HepG2 (cell line): ENCODE data around the gene IRS4. TPM values are rescaled to one million over a fixed set of nuclear protein-coding genes. Genes with fewer than 3 reads are reported as not detected.

Source experiments
- ATAC-seq: fragments of 200-7000 bp; cut with Tn5 transposase; 3 replicates; pipeline ENCODE4 v1.9.1; 2020; ENCODE audit warnings: mild to moderate bottlenecking, moderate library complexity
- BruUV-seq: library from RNA; stranded (reverse); fragments of 400-500 nt; replicated peaks from 2 replicates; lab custom pipeline; 2021; lab: Mats Ljungman, UMichigan
- CTCF ChIA-PET: fragments of 300-600 bp; formaldehyde crosslinking; extraction: SDS; loops from one replicate; lab custom pipeline; 2021; ENCODE audit warnings: low total read pairs, inconsistent platforms, low intra/inter-chr PET ratio; lab: Yijun Ruan, JAX
- POLR2A ChIA-PET: fragments of 350-600 bp; sonication (Branson Sonifier 250); formaldehyde crosslinking; loops from one replicate; lab custom pipeline; 2020; ENCODE audit warnings: antibody characterized with exemption, inconsistent platforms; lab: Yijun Ruan, JAX
- DNase-seq: peaks from one replicate; pipeline ENCODE4 v3.0.0-alpha.2; 2015; ENCODE audit warnings: low spot score
- FAIRE-seq: peaks from 3 replicates; lab custom pipeline; 2011; peaks lifted over from hg19 to GRCh38; lab: Jason Lieb, UNC
- H2AFZ ChIP-seq: one replicate; pipeline ENCODE4 v1.6.1; 2011; ENCODE audit warnings: low read length, inconsistent platforms
- H3K27ac ChIP-seq: fragments of 300-600 bp; 3 replicates; pipeline ENCODE4 v1.8.0; 2011; ENCODE audit warnings: mixed run types, mild to moderate bottlenecking, mixed read lengths, low read length, inconsistent platforms; ENCODE audit not compliant: insufficient read depth; ENCODE audit errors: extremely low read length
- H3K27me3 ChIP-seq, 2 experiments: fragments of 200-600 bp in 1 of 2; 2 replicates in 1 of 2; 3 replicates in 1 of 2; pipeline versions ENCODE4 v1.6.0 to v1.8.0; 2011; ENCODE audit warnings: low read length in 2 of 2, mild to moderate bottlenecking in 2 of 2, moderate library complexity in 2 of 2, inconsistent platforms in 1 of 2; ENCODE audit not compliant: insufficient read depth in 2 of 2, control insufficient read depth in 1 of 2
- H3K36me3 ChIP-seq, 2 experiments: fragments of 200-600 bp in 1 of 2; replicated peaks in 1 of 2; 2 replicates in 1 of 2; 3 replicates in 1 of 2; pipeline versions ENCODE4 v1.5.1 to v1.8.0; 2011; ENCODE audit warnings: low read length in 2 of 2, inconsistent platforms in 1 of 2; ENCODE audit not compliant: insufficient read depth in 2 of 2, control insufficient read depth in 1 of 2
- H3K4me1 ChIP-seq: 2 replicates; pipeline ENCODE4 v1.5.1; 2012; ENCODE audit warnings: low read length, inconsistent platforms; ENCODE audit not compliant: insufficient read depth
- H3K4me2 ChIP-seq: 2 replicates; pipeline ENCODE4 v1.6.0; 2011; ENCODE audit warnings: low read depth, low read length, inconsistent platforms
- H3K4me3 ChIP-seq, 3 experiments: fragments of 200-600 bp in 1 of 3; sonication (generic), shearing (Covaris generic) in 1 of 3; replicated peaks in 1 of 3; 2 replicates each; pipeline ENCODE4 v1.5.1; 2011 to 2016; ENCODE audit warnings: low read length in 3 of 3, inconsistent platforms in 2 of 3, low read depth in 2 of 3, mild to moderate bottlenecking in 2 of 3, control low read depth in 1 of 3, mixed read lengths in 1 of 3; ENCODE audit not compliant: insufficient read depth in 1 of 3
- H3K79me2 ChIP-seq: one replicate; pipeline ENCODE4 v1.6.1; 2011; ENCODE audit warnings: low read length, inconsistent platforms; ENCODE audit not compliant: insufficient read depth
- H3K9ac ChIP-seq: 2 replicates; pipeline ENCODE4 v1.6.0; 2011; ENCODE audit warnings: mild to moderate bottlenecking, low read depth, low read length, inconsistent platforms; ENCODE audit not compliant: insufficient read depth
- H3K9me3 ChIP-seq: 2 replicates; pipeline ENCODE4 v1.5.1; 2012; ENCODE audit warnings: mild to moderate bottlenecking, low read length
- H4K20me1 ChIP-seq: 2 replicates; pipeline ENCODE4 v1.6.0; 2011; ENCODE audit warnings: inconsistent platforms, mild to moderate bottlenecking, low read length, moderate library complexity; ENCODE audit not compliant: insufficient read depth
- IKZF5 ChIP-seq: IDR thresholded peaks from 2 replicates; pipeline ENCODE4 v1.6.1; 2018; ENCODE audit warnings: missing genetic modification reagents, mild to moderate bottlenecking, missing compliant biosample characterization
- KDM4B ChIP-seq: sonication (generic); formaldehyde crosslinking; IDR thresholded peaks from 2 replicates; pipeline ENCODE4 v1.4.0; 2020; ENCODE audit warnings: missing genetic modification reagents
- SNAI1 ChIP-seq: sonication (generic); formaldehyde crosslinking; IDR thresholded peaks from 2 replicates; pipeline ENCODE4 v1.5.0; 2020; ENCODE audit warnings: mild to moderate bottlenecking, missing genetic modification reagents, borderline replicate concordance
- THRA ChIP-seq: sonication (generic); formaldehyde crosslinking; IDR thresholded peaks from 2 replicates; pipeline ENCODE4 v1.4.0; 2020; ENCODE audit warnings: missing genetic modification reagents, borderline replicate concordance
- ZBTB4 ChIP-seq: sonication (generic); formaldehyde crosslinking; IDR thresholded peaks from 2 replicates; pipeline ENCODE4 v1.4.0; 2020; ENCODE audit warnings: missing genetic modification reagents, mild to moderate bottlenecking, borderline replicate concordance
- ZFP37 ChIP-seq: sonication (generic); formaldehyde crosslinking; IDR thresholded peaks from 2 replicates; pipeline ENCODE4 v1.4.0; 2020; ENCODE audit warnings: missing genetic modification reagents, borderline replicate concordance
- ZHX1 ChIP-seq: sonication (generic); formaldehyde crosslinking; IDR thresholded peaks from 2 replicates; pipeline ENCODE4 v1.8.1; 2022; ENCODE audit warnings: low read depth, mild to moderate bottlenecking, missing genetic modification reagents
- ZNF362 ChIP-seq: sonication (generic); formaldehyde crosslinking; IDR thresholded peaks from 2 replicates; pipeline ENCODE4 v1.4.0; 2020; ENCODE audit warnings: missing genetic modification reagents, mild to moderate bottlenecking, borderline replicate concordance
- ZNF704 ChIP-seq: sonication (generic); formaldehyde crosslinking; IDR thresholded peaks from 2 replicates; pipeline ENCODE4 v1.8.1; 2023; ENCODE audit warnings: mild to moderate bottlenecking, inconsistent platforms, moderate library complexity, missing genetic modification reagents, borderline replicate concordance
- in situ Hi-C: cut with HindIII; loops from 2 replicates; pipeline ENCODE4 v1.10.0; 2017; ENCODE audit warnings: low pct_unique_long_range_greater_than_20kb; ENCODE audit not compliant: extremely low pct_ligation_motif_present
- intact Hi-C: fragments of 100-400 bp; cut with micrococcal nuclease; formaldehyde crosslinking; loops from one replicate; pipeline ENCODE4 v1.10.0; 2022; ENCODE audit not compliant: unreplicated experiment
- polyA plus RNA-seq, 8 experiments: library from polyadenylated mRNA; depleted of rRNA in 3 of 8; stranded (reverse) in 7 of 8; unstranded in 1 of 8; fragments of >200 nt; fragmentation: Illumina TruSeq in 4 of 8; extraction: Trizol in 4 of 8; gene quantifications; 2 replicates each; pipeline versions ENCODE4 v1.2.1 to v1.2.3, GENCODE V29; 2011 to 2016; ENCODE audit warnings: low read depth in 4 of 8, missing spikeins in 1 of 8, mixed read lengths in 1 of 8; ENCODE audit not compliant: insufficient read depth in 1 of 8
- total RNA-seq, 5 experiments: library from RNA; depleted of rRNA; stranded (reverse); fragments of >200 nt; fragmentation: Illumina TruSeq; extraction: Trizol; gene quantifications; 2 replicates each; pipeline ENCODE4 v1.2.3, GENCODE V29; 2016; ENCODE audit warnings: low read depth in 1 of 5

Gene IRS4
- total and polyA plus RNA-seq, 2 of the 13 experiments (the other 11 are each of a cell fraction or from before 2014, with no cell fraction given) = not detected

GRCh38 chrX:108772549-108772948 lies 36.2 kb upstream of the IRS4 start:
- no peaks in the 10 kb centered on the region for H3K4me1 ChIP-seq
- no peak for ATAC-seq
- no peak for FAIRE-seq
- ChIA-PET CTCF (no interaction called here), POLR2A (no interaction called here)
- no peak overlapping the region for H3K27ac ChIP-seq
- no peaks in the 10 kb centered on the region for H4K20me1 ChIP-seq
- no peaks in the 10 kb centered on the region for H3K79me2 ChIP-seq
- intact Hi-C loops = no loop called here
- H3K36me3 ChIP-seq = no peaks in the 10 kb centered on the region
- H3K4me3 ChIP-seq = no peak overlapping the region
- no peak overlapping the region for H3K4me2 ChIP-seq
- H2AFZ ChIP-seq = no peak overlapping the region
- H3K9ac ChIP-seq = no peak overlapping the region
- no peak for DNase-seq
- no TSS peak for BruUV-seq
- no peaks in the 10 kb centered on the region for H3K9me3 ChIP-seq
- no peaks in the 10 kb centered on the region for H3K27me3 ChIP-seq
- in situ Hi-C loops = no loop called here
- no peak for TF ChIP-seq THRA (CRISPR knock-in tag)
- TF ChIP-seq ZHX1 (CRISPR knock-in tag) = no peak
- TF ChIP-seq ZFP37 (CRISPR knock-in tag) = no peak
- TF ChIP-seq IKZF5 (CRISPR knock-in tag) = no peak
- no peak for TF ChIP-seq ZBTB4 (CRISPR knock-in tag)
- TF ChIP-seq ZNF704 (CRISPR knock-in tag) = no peak
- no peak for TF ChIP-seq ZNF362 (CRISPR knock-in tag)
- TF ChIP-seq SNAI1 = no peak
- TF ChIP-seq KDM4B = no peak
